ENCODE data around the gene SEC22C. TPM values are rescaled to one million over a fixed set of nuclear protein-coding genes. Genes with fewer than 3 reads are reported as not detected.
"Not testable (repeated sequence)": the region's sequence is repeated elsewhere in the genome, so short reads cannot be mapped to it uniquely, and the experiment has no call there.

Gene SEC22C
- polyA plus RNA-seq, 1 experiment: 33.0 TPM

GRCh38 chr3:42572278-42572677 is 9.5 kb downstream of the SEC22C start:
- H3K27me3 ChIP-seq (ENCODE audit: control insufficient read depth, insufficient read depth, low read length): no peaks in the 10 kb centered on the region
- H3K9me3 ChIP-seq (ENCODE audit: control insufficient read depth, insufficient read depth, low read length): peaks cover 3% of the 10 kb centered on the region; the same call in 1 of the 2 replicates
- peak; percentile 70 for TF ChIP-seq CTCF (IDR thresholded peaks at IDR 0.05; ENCODE audit: low read depth, low read length)
- H3K27ac ChIP-seq (ENCODE audit: low read depth, low read length): no peak overlapping the region
- no peak overlapping the region for H3K4me3 ChIP-seq (ENCODE audit: low read depth, low read length)
- no peak for DNase-seq (ENCODE audit: low read depth, low spot score)
- ChIA-PET POLR2A (no interaction called here), CTCF (interaction anchor here (0.9 to 1.2 kb wide), 3 partner anchors 10 to 186 kb away, joined by 3 to 8 read pairs (median 3); no protein-coding TSS in a partner anchor)

GRCh38 chr3:42569593-42570142 is 12.1 kb downstream of the SEC22C start:
- H3K9me3 ChIP-seq (ENCODE audit: control insufficient read depth, insufficient read depth, low read length): peaks cover under 1% of the 10 kb centered on the region; the same call in 1 of the 2 replicates
- DNase-seq (ENCODE audit: low read depth, low spot score): no peak
- H3K27ac ChIP-seq (ENCODE audit: low read depth, low read length): no peak overlapping the region
- POLR2A ChIA-PET: no interaction called here
- H3K4me3 ChIP-seq (ENCODE audit: low read depth, low read length): no peak overlapping the region
- no peaks in the 10 kb centered on the region for H3K27me3 ChIP-seq (ENCODE audit: control insufficient read depth, insufficient read depth, low read length)
- TF ChIP-seq CTCF (IDR thresholded peaks at IDR 0.05; ENCODE audit: low read depth, low read length): no peak
- CTCF ChIA-PET: no interaction called here

- no peaks in the 10 kb centered on the region for H3K27me3 ChIP-seq (ENCODE audit: control insufficient read depth, insufficient read depth, low read length)
- H3K27ac ChIP-seq (ENCODE audit: low read depth, low read length): peak overlapping the region; percentile 39
- TF ChIP-seq CTCF (IDR thresholded peaks at IDR 0.05; ENCODE audit: low read depth, low read length): no peak
- POLR2A ChIA-PET: no interaction called here
- CTCF ChIA-PET: interaction anchor here (0.6 to 1.6 kb wide), 2 partner anchors 14 to 15 kb away, joined by 5 to 6 read pairs; no protein-coding TSS in a partner anchor
- H3K4me3 ChIP-seq (ENCODE audit: low read depth, low read length): no peak overlapping the region
- no peak for DNase-seq (ENCODE audit: low read depth, low spot score)
- H3K9me3 ChIP-seq (ENCODE audit: control insufficient read depth, insufficient read depth, low read length): no peaks in the 10 kb centered on the region
These were observed 19.5 kb downstream of the SEC22C start for GRCh38 chr3:42562047-42562907.

- Histone ChIP-seq H3K27me3 (ENCODE audit: control insufficient read depth, insufficient read depth, low read length) (no peaks in the 10 kb centered on the region), H3K27ac (ENCODE audit: low read depth, low read length) (no peak overlapping the region), H3K9me3 (ENCODE audit: control insufficient read depth, insufficient read depth, low read length) (no peaks in the 10 kb centered on the region), H3K4me3 (ENCODE audit: low read depth, low read length) (no peak overlapping the region)
- ChIA-PET POLR2A (no interaction called here), CTCF (interaction anchor here (0.6 to 1.5 kb wide), 2 partner anchors 9 to 458 kb away, joined by 3 to 7 read pairs; no protein-coding TSS in a partner anchor)
- DNase-seq (ENCODE audit: low read depth, low spot score): no peak
- no peak for TF ChIP-seq CTCF (IDR thresholded peaks at IDR 0.05; ENCODE audit: low read depth, low read length)
These were observed 23.9 kb downstream of the SEC22C start for GRCh38 chr3:42557854-42558253.

- POLR2A ChIA-PET: not testable (repeated sequence)
These were observed 24.9 kb downstream of the SEC22C start for GRCh38 chr3:42556817-42557216.

More at GRCh38 chr3:42556817-42557216, 24.9 kb downstream of the SEC22C start:
- H3K4me3 ChIP-seq (ENCODE audit: low read depth, low read length); H3K27me3 ChIP-seq (ENCODE audit: control insufficient read depth, insufficient read depth, low read length); H3K27ac ChIP-seq (ENCODE audit: low read depth, low read length); CTCF ChIA-PET; DNase-seq (ENCODE audit: low read depth, low spot score); H3K9me3 ChIP-seq (ENCODE audit: control insufficient read depth, insufficient read depth, low read length): not testable (repeated sequence)
